Activated naive CD8-positive, alpha-beta T cell (primary cell): ENCODE data around the gene PRKAA1.

Source experiments
- H3K27ac Mint-ChIP-seq: one replicate; pipeline ENCODE4 v1.8.0; 2021; ENCODE audit warnings: mixed read lengths
- H3K27me3 Mint-ChIP-seq: one replicate; pipeline ENCODE4 v1.8.0; 2021; ENCODE audit warnings: mixed read lengths
- H3K36me3 Mint-ChIP-seq: one replicate; pipeline ENCODE4 v1.8.0; 2021; ENCODE audit warnings: mixed read lengths
- H3K4me1 Mint-ChIP-seq: one replicate; pipeline ENCODE4 v1.8.0; 2021; ENCODE audit warnings: low read depth, mixed read lengths
- H3K4me3 Mint-ChIP-seq: one replicate; pipeline ENCODE4 v1.8.0; 2021; ENCODE audit warnings: mild to moderate bottlenecking, mixed read lengths
- H3K9me3 Mint-ChIP-seq: one replicate; pipeline ENCODE4 v1.8.0; 2021; ENCODE audit warnings: low read depth, mixed read lengths

The PRKAA1 gene

GRCh38 chr5:40775846-40776657 lies 22.1 kb downstream of the PRKAA1 start:
- H3K27me3 Mint-ChIP-seq = no peaks in the 10 kb centered on the region
- H3K9me3 Mint-ChIP-seq = no peaks in the 10 kb centered on the region
- H3K4me1 Mint-ChIP-seq = peaks cover 23% of the 10 kb centered on the region
- H3K36me3 Mint-ChIP-seq = peaks cover 6% of the 10 kb centered on the region
- no peak overlapping the region for H3K4me3 Mint-ChIP-seq
- peak overlapping the region; percentile 42 for H3K27ac Mint-ChIP-seq

GRCh38 chr5:40775085-40775845 lies 22.9 kb downstream of the PRKAA1 start:
- Mint-ChIP-seq H3K36me3 (peaks cover 6% of the 10 kb centered on the region), H3K27ac (peak overlapping the region; percentile 13), H3K4me1 (peaks cover 15% of the 10 kb centered on the region), H3K27me3 (no peaks in the 10 kb centered on the region), H3K9me3 (no peaks in the 10 kb centered on the region), H3K4me3 (no peak overlapping the region)

- Mint-ChIP-seq H3K36me3 (peaks cover 6% of the 10 kb centered on the region), H3K9me3 (no peaks in the 10 kb centered on the region), H3K27ac (no peak overlapping the region), H3K27me3 (no peaks in the 10 kb centered on the region), H3K4me1 (peaks cover 11% of the 10 kb centered on the region), H3K4me3 (no peak overlapping the region)
Measured at GRCh38 chr5:40774623-40775022, 23.6 kb downstream of the PRKAA1 start.

GRCh38 chr5:40770764-40771163 lies 27.4 kb downstream of the PRKAA1 start:
- peaks cover 2% of the 10 kb centered on the region for H3K36me3 Mint-ChIP-seq

GRCh38 chr5:40762705-40763104 lies 35.5 kb downstream of the PRKAA1 start:
- no peak overlapping the region for H3K27ac Mint-ChIP-seq
- H3K27me3 Mint-ChIP-seq = no peaks in the 10 kb centered on the region
- no peaks in the 10 kb centered on the region for H3K9me3 Mint-ChIP-seq
- peaks cover 5% of the 10 kb centered on the region for H3K36me3 Mint-ChIP-seq
- no peaks in the 10 kb centered on the region for H3K4me1 Mint-ChIP-seq
- H3K4me3 Mint-ChIP-seq = no peak overlapping the region

More at GRCh38 chr5:40770764-40771163, 27.4 kb downstream of the PRKAA1 start:
- no peaks in the 10 kb centered on the region for H3K27me3 Mint-ChIP-seq
- no peaks in the 10 kb centered on the region for H3K9me3 Mint-ChIP-seq
- H3K4me3 Mint-ChIP-seq = no peak overlapping the region
- H3K4me1 Mint-ChIP-seq = no peaks in the 10 kb centered on the region
- H3K27ac Mint-ChIP-seq = no peak overlapping the region

- H3K4me1 Mint-ChIP-seq = peaks cover 14% of the 10 kb centered on the region
- H3K27me3 Mint-ChIP-seq = no peaks in the 10 kb centered on the region
- H3K4me3 Mint-ChIP-seq = no peak overlapping the region
- no peak overlapping the region for H3K27ac Mint-ChIP-seq
- H3K36me3 Mint-ChIP-seq = peaks cover 3% of the 10 kb centered on the region
- no peaks in the 10 kb centered on the region for H3K9me3 Mint-ChIP-seq
Measured at GRCh38 chr5:40757400-40757799, 40.8 kb downstream of the PRKAA1 start.

- Mint-ChIP-seq H3K27me3 (no peaks in the 10 kb centered on the region), H3K4me1 (peaks cover 24% of the 10 kb centered on the region), H3K4me3 (no peak within 1 kb of the TSS), H3K36me3 (peaks cover 11% of the 10 kb centered on the region), H3K9me3 (no peaks in the 10 kb centered on the region), H3K27ac (no peak within 1 kb of the TSS)
Measured at GRCh38 chr5:40755407-40756365, 42.5 kb downstream of the PRKAA1 start, which contains the start of gene TTC33. TTC33 (minus strand) TSS chr5:40755961; CDS start chr5:40747018, 8,943 bp downstream.

GRCh38 chr5:40755093-40755406 lies 43.1 kb downstream of the PRKAA1 start:
- Mint-ChIP-seq H3K4me1 (peaks cover 29% of the 10 kb centered on the region), H3K36me3 (peaks cover 13% of the 10 kb centered on the region), H3K27ac (no peak overlapping the region), H3K4me3 (no peak overlapping the region), H3K9me3 (no peaks in the 10 kb centered on the region), H3K27me3 (no peaks in the 10 kb centered on the region)

- Mint-ChIP-seq H3K27me3 (no peaks in the 10 kb centered on the region), H3K36me3 (peaks cover 13% of the 10 kb centered on the region), H3K4me3 (no peak overlapping the region), H3K27ac (no peak overlapping the region), H3K9me3 (no peaks in the 10 kb centered on the region), H3K4me1 (peaks cover 31% of the 10 kb centered on the region)
Measured at GRCh38 chr5:40754381-40755092, 43.6 kb downstream of the PRKAA1 start.

- Mint-ChIP-seq H3K27ac (no peak overlapping the region), H3K4me1 (peaks cover 41% of the 10 kb centered on the region), H3K36me3 (peaks cover 19% of the 10 kb centered on the region), H3K9me3 (no peaks in the 10 kb centered on the region), H3K27me3 (no peaks in the 10 kb centered on the region), H3K4me3 (no peak overlapping the region)
Measured at GRCh38 chr5:40746703-40747102, 51.5 kb downstream of the PRKAA1 start.

GRCh38 chr5:40743771-40744170 lies 54.4 kb downstream of the PRKAA1 start:
- Mint-ChIP-seq H3K27ac (no peak overlapping the region), H3K4me3 (no peak overlapping the region), H3K4me1 (peaks cover 25% of the 10 kb centered on the region), H3K9me3 (no peaks in the 10 kb centered on the region), H3K27me3 (no peaks in the 10 kb centered on the region), H3K36me3 (peaks cover 27% of the 10 kb centered on the region)

- no peak overlapping the region for H3K4me3 Mint-ChIP-seq
- H3K9me3 Mint-ChIP-seq = no peaks in the 10 kb centered on the region
- no peaks in the 10 kb centered on the region for H3K27me3 Mint-ChIP-seq
- H3K36me3 Mint-ChIP-seq = peaks cover 28% of the 10 kb centered on the region
- peaks cover 23% of the 10 kb centered on the region for H3K4me1 Mint-ChIP-seq
- no peak overlapping the region for H3K27ac Mint-ChIP-seq
Measured at GRCh38 chr5:40738502-40738901, 59.7 kb downstream of the PRKAA1 start.

- H3K4me3 Mint-ChIP-seq = no peak overlapping the region
- H3K9me3 Mint-ChIP-seq = no peaks in the 10 kb centered on the region
- H3K36me3 Mint-ChIP-seq = peaks cover 19% of the 10 kb centered on the region
- no peaks in the 10 kb centered on the region for H3K27me3 Mint-ChIP-seq
- peaks cover 22% of the 10 kb centered on the region for H3K4me1 Mint-ChIP-seq
- peak overlapping the region; percentile 12 for H3K27ac Mint-ChIP-seq
Measured at GRCh38 chr5:40736103-40736875, 61.9 kb downstream of the PRKAA1 start.
